DMS 273 (cell line): ENCODE results near the gene SLC33A1.
"Not testable (repeated sequence)": the region's sequence is repeated elsewhere in the genome, so short reads cannot be mapped to it uniquely, and the experiment has no call there.

Experiments
- DNase-seq: peaks from one replicate; lab custom pipeline; 2025; ENCODE audit not compliant: unreplicated experiment; lab: John Stamatoyannopoulos, UW

The SLC33A1 gene

DNA sequence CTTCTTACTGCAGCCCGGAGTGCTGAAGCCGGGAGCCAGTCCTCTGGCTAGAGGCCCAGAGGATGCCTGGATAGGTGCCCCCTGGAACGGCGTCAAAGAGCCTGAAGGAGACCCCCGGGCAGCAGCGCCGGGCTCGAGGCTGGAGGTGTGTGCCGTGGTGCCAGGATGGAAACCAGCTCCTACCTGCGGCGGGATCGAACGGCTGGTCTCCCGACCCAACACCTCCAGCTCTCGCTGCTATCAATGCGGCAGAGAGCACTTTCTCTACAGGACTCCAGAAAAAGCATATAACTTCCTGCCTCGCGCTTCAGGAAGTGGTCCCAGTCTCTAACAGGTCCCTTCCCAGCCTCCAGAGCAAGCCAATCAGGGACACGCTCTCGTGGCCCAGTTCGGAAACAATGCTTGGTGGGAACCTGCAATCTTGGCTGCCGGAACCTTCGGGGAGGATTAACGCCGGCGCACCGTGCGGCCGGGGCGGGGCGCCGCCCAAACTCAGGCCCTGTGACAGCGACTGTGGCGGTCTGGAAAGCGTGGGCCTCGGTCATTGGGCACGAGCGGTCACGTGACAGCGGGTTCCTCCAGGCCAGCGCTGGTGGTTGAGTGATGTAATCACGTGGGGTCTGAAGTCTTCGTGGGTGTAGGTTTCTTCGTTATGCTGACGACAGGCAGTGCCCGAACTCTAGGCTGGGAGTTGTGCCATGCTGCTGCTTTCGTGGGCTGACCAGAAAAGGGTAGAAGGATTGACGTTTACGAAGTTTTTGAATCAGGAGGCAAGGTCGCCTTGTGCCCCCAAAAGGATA lies at the start of gene SLC33A1:
Gene SLC33A1, minus strand, starts transcription at position 287 of the 800 bp plus-strand sequence. CDS start 430 bp downstream, outside the sequence.
- peak; percentile 100 for DNase-seq

DNA sequence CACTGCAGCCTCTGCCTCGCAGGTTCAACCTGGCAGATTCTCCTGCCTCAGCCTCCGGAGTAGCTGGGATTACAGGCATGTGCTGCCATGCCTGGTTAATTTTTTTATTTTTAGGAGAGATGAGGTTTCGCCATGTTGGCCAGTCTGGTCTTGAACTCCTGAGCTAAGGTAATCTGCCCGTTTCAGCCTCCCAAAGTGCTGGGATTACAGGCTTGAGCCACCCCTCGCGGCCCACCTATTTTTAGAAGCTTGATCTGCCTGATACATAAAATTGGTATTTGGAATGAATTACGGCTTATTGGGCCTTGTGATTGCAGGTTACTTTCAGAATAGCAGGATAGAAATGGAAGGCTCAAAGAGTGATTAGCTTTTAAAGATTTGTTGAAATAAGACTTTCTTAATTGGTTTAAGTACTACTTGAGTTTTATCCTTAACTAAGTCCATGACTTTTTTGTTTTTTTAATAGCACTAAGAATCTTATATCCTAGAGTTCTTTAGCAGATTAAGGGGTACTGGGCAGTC lies 41.2 kb upstream of the SLC33A1 start:
- no peak for DNase-seq

DNA sequence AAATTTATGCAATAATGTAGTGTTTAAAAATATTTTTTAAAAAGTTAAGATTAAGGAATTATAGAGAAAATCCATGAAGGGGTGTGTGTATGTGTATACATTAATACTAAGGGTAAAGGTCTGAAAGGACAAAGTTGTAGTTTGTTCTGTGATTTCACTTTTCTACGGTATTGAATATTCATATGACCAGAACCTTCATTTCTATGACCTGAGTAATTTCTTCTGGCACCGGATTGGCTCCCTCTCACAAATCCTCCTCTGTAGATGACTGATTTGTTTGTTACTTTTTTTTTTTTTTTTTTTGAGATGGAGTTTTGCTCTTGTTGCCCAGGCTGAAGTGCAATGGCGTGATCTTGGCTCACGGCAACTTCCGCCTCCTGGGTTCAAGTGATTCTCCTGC lies 37.1 kb upstream of the SLC33A1 start:
- DNase-seq = no peak

DNA sequence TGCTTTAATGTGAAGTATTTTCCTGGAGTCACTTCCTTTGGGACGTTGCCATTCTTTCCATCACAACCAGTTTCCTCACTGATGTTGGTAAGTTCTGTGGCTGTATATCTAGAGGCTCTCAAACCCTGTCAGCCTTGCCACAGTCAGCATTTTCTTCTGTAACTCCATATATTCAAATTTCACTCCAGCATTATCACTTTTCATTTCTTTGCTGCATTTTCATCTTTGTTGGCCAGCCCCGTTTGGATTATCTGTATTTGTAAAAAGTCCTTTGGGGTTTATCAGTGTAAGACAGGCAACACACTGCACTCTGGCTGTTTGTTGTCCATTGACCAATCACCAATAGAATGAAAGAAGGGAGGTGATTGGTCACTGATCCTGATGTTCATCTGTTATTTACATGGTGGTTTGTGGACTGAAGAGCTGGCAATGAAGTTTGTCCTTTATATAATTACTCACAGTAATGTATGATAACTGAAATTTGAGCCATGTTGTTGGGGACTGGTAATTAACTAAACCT lies 36.5 kb upstream of the SLC33A1 start:
- DNase-seq = peak; percentile 43

DNA sequence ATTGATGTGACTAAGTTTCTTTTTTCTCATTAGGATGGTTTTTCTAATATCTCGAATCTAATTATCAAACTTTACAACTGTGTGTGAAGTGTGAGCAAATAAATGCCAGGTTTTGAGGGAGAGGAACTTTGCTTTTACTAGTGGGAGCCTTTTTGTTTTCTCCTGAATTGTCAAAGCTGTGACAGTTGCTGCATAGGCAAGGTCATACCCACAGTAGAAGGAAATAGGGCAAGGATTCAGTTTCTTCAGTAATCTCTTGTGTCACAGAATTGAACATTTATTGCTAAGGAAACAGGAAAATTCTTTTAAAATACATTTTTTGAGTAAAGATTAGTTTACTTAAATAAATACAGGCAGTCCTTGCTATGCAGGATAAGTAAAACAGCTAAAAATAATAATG lies 35.7 kb upstream of the SLC33A1 start:
- no peak for DNase-seq

DNA sequence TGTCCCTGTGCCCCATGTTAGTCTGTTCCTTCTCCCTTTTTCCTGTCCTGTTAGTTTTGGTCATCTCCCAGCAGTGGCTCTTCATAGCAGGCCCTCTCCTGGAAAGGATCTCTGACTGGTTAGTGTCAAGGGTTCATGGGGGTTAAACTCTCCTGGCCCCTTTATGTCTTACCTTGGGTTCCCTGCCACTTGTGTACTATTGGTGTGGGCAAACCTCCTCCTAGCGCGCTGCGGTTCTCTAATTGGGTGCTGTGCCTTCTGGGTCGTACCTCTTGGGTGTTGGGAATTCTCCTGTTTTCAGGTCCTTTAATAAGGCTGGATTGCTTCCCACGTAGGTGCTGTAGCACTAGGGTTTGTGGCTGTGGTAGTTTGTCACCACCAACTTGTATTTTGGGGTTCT lies 35.0 kb upstream of the SLC33A1 start:
- no peak for DNase-seq

DNA sequence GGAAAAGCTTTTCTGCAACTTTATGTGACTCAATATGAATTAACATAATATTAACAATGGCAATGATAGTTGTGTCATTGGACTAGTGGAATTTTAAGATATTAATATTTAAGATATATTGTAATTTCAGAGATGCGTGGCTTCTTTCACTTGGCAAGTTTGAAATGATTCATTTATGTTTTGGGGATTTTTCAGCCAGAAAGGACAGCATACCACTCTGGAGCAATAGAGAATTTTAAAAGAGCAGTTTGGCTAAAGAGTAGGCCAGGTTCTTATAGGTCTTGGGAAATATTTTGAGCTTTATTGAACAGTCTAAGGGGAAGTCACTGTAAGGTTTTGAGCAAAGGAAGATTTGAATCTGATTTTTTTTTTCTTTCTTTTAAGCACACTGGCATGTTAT lies 32.7 kb upstream of the SLC33A1 start:
- DNase-seq = no peak

DNA sequence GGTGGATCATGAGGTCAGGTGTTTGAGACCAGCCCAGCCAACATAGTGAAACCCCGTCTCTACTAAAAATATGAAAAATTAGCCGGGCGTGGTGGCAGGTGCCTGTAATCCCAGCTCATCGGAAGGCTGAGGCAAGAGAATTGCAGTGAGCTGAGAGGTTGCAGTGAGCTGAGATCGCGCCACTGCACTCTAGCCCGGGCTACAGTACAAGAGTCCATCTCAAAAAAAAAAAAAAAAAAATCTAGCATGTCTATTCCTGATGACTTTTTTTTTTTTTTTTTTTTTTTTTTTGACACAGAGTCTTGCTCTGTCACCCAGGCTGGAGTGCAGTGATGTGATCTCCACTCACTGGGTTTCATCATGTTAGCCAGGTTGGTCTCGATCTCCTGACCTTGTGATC lies 32.1 kb upstream of the SLC33A1 start:
- not testable (repeated sequence) for DNase-seq

DNA sequence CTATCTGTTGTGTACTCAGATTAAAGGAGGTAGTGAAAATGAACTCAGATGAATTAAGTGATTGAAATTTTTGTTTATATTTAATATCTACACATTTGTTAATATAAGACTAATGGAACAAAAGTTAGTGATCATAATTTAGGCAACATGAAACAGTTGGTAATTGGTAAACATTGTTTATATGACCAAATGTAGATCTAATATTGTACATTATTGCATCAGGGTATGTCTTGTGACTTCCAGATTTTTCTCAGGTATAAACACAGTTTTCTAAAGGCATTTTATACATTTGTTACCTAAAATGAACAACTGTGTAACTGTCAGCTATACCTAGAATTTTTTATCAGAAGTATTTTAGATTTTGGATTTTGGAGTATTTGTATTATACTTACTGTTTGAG lies 31.1 kb upstream of the SLC33A1 start:
- no peak for DNase-seq

DNA sequence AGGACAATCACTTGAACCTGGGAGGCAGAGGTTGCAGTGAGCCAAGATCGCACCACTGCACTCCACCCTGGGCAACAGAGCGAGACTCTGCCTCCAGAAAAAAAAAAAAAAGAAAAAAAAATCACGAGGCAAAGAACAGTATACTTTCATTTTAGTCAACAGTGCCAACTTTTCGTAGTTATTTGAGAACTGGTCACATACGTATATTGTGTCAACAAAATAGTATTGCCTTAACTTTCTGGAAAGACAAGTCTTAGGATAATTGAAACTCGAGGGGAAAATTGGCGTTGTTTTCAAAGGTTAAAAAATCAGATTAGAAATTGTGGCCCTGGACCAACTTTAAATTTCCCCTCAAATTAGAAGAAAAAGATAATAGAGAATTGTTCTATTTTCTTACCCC lies 30.1 kb upstream of the SLC33A1 start:
- no peak for DNase-seq

DNA sequence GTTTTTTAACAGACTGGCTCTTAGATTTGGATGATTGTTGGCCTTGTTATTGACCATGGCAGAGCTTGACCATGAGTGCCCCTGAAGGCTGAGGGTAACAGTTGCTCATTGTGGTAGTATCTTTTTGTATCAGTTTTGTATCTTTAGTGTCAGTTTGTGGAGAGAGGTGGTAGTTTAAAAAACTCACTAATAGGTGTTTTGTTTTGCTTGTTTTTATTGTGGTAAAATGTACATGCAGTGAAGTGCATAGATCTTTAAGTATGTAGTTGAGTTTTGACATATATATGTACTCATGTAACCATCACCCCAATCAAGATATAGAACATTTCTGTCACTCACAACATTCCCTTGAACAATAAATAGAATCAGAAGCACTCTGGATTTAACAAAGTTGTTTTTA lies 26.1 kb upstream of the SLC33A1 start:
- DNase-seq = no peak

DNA sequence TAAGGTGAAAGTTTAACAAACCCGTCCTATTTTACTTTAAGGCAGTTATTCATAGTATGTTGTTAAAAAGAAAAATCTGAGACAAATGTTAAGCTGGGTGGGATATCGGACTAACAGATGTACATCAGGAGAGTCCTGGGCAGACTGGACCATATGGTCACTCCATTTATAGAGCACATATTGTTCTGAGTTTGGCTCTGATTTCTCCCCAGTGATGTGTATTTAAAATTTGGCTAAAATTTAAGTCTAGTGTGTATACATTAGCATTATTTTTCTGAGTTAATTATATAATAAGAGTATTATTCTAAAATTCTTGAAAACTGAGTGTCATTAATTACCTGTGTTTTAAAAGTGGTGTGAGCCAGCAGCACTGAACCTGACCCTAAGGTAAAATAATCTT lies 22.3 kb upstream of the SLC33A1 start:
- DNase-seq = peak; percentile 67

DNA sequence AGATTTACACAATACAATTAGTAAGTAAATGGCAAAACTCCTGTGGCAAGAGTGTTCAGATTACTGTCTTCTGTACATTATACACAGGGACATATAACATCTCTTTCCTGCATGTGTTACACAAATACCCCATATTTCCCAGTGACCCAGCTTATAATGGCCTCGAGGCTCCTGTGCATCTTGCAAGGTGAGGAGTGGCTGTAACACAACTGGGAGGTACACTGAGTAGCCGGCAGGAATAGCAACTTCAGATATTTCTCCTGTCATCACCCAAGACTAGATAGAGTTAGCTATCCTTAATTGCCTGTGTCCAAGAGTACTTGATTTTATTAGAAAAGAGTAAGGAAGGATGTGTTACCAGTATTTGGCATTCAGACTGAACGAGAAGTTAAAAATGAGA lies 21.8 kb upstream of the SLC33A1 start:
- peak; percentile 70 for DNase-seq

DNA sequence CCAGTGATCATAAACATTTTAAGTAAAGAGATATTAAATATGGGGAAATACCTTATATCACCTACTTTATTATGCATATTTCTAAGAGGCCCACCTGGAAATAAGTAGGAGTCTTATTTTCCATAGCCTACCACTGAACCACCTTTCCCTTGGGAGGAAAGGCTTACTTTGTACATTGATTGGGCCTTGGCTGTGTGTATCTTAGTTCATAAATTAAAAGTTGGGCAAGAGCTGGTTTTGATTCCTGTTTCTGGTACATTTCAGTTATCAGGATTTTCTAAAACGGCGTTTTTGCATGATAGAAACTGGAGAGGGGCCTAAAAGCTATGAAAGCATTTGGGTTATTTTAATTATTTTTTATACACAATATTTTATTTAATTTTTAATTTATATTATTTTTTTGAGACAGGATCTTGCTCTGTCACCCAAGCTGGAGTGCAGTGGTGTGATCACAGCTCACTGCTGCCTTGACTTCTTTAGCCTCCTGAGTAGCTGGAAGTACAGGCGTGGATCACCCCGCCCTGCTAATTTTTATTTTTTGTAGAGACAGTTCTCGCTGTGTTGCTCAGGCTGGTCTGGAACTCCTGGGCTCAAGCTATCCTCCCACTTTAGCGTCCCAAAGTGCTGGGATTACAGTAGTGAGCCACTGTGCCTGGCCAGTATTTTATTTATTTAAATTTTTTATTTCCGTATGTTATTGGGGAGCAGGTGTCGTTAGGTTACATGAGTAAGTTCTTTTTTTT lies 18.8 kb upstream of the SLC33A1 start:
- DNase-seq = peak; percentile 35

DNA sequence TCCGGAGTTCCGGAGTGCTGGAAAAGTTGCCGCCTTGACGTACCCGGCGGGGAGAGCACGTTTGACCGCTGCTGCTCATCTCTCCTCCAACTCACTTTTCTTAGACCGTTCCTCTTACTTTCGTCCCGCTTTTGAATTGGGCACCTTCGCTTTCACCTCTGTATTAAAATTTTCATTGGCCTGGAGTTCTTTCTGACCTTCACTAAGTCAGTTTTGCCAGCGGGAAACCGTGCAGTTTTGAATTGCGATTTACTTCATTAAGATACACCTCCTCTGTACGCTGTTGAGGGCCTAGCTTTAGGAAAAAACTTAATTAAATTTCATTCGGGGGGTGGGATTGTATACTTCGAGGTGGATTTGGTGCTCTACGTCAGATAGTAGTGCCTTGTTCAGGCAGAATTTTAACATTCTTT lies 17.5 kb upstream of the SLC33A1 start:
- no peak for DNase-seq

DNA sequence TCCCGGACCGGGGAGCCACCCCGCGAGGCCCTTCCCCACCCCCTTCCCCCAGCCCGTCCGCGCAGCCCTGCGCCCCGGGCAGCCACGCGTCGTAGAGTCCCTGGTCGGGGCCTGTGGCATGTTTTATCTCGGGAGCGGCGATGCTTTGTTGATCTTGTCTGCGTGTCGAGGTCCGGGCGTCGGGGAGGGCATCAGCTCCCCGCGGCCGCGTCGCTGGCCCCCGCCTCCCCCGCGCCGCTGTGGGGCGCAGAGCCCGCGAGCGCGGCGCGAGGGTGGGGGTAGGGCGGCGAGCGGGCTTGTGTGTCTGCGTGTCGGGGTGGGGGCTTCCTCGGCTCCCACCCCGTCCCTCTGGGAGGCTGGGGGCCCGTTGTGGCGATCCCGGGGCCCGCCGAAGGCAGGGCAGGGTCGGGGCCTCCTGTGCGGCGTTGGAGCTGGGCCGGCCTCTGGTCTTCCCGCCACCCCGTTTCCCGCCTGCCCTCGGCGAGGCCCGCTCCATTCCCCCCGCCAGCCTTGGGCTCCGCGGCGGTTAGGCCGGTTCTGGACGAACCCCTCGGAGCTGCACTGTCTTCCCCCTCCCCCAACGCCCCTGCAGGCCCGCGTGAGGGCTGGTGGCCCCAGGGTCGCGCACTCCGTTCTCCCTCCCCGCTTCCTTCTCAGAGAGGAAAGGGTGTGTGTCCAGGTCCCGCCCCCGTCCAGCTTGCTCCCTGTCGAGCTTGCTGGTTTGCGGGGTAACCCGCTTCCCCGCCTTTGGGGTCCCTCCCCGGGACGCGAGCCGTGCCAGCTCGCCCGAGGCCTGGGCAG lies 16.9 kb upstream of the SLC33A1 start:
- peak; percentile 77 for DNase-seq

DNA sequence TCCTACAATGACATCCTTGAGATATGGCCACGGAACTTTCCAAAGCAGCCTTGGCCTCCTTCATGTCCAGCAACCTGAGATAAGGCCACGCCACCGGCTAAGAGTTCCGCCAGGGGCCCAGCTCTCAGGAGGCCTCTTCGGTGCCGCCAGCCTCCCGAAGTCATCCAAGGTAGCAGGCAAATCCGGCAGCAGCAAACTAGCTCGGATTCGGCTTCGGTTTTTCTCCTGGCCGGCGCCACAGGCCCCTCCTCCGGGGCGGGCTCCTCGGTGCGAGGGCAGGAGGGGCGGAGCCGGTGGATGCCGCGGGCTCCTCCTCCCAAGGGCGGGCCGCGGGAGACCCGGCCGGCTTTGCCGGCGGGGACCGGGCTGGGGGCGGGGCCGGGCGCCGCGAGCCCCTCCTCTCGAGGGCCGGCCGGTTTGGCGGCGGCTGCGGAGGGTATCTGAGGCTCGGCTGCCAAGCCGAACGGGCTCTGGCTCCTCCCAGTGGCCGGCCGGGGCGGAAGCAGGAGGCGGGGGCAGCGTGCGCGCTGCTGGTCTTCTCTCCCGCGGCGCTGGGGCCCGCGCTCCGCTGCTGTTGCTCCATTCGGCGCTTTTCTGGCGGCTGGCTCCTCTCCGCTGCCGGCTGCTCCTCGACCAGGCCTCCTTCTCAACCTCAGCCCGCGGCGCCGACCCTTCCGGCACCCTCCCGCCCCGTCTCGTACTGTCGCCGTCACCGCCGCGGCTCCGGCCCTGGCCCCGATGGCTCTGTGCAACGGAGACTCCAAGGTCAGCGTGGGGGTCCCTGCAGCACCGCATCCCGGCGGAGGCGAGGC lies 16.1 kb upstream of the SLC33A1 start, which contains the start of gene GMPS:
Gene GMPS, plus strand, starts transcription at position 518 of the 812 bp plus-strand sequence. Its CDS starts 221 bp downstream, at position 739.
- peak; percentile 99 for DNase-seq

DNA sequence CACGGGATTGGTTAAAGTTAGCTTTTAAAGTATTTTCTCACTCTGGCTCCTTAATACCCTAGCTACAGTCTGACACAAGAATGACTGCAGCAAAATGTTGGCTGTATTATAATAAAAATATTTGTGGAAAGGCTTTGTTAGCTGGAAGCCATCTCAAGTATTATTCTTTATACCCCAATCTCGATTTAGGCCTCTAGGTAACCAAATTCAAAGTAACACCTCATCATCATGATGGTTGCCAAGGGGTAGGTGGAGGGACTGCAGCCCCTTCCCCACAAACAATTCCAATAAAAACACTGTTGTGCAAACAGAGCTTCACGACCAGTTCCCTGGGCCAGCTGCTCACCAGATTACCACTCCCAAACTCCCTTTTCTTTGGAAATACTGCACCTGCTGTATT lies 15.5 kb upstream of the SLC33A1 start:
- no peak for DNase-seq

DNA sequence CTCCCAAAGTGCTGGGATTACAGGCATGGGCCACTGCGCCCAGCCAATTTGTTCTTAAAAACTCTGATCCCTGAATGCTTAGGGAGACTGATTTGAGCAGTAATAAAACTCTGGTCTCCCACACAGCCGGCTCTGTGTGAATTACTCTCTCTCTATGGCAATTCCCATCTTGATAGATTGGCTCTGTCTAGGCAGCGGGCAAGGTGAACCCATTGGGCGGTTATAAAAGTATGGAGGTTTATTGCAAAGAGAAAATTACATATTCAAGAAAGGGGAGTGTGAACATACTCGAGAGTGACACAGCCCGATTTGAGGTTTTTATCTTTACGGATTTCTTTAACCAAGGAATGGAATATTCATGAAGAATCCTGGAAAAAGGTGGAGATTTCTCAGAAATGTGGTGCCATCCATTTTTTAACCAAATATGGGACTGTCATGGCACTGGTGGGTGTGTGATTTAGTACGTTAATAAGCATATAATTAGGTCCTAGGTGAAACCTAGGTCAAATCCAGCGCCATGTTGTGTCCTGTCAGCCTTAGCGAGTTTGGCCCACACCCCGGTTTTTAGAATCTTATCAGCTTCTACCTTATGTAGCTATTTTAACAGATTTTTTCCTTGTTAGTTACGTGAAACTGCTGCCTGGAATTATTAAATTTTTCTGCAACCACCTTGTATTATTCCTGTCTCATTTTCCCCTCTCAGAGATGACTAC lies 9.0 kb upstream of the SLC33A1 start:
- no peak for DNase-seq
